Dendritic cell treated with granulocyte-macrophage colony-stimulating factor and Interleukin-4, amounts not matched to agents 40 ng/mL and 50 ng/mL, for 4 days (primary cell): Measurements from ENCODE around the gene PAFAH1B1.
A peak's percentile ranks its signal among the peaks of the same experiment; 100 is the strongest.

Experiments
- H3K27ac Mint-ChIP-seq: one replicate; pipeline ENCODE4 v1.8.0; 2022; ENCODE audit warnings: mild to moderate bottlenecking, mixed read lengths
- H3K27me3 Mint-ChIP-seq: one replicate; pipeline ENCODE4 v1.8.0; 2022; ENCODE audit warnings: mild to moderate bottlenecking, mixed read lengths
- H3K36me3 Mint-ChIP-seq: one replicate; pipeline ENCODE4 v1.8.0; 2022; ENCODE audit warnings: low read depth, mixed read lengths
- H3K4me1 Mint-ChIP-seq: one replicate; pipeline ENCODE4 v1.8.0; 2022; ENCODE audit warnings: low read depth, mixed read lengths
- H3K4me3 Mint-ChIP-seq: one replicate; pipeline ENCODE4 v1.8.0; 2022; ENCODE audit warnings: mild to moderate bottlenecking, moderate library complexity, mixed read lengths
- H3K9me3 Mint-ChIP-seq: one replicate; pipeline ENCODE4 v1.8.0; 2022; ENCODE audit warnings: mixed read lengths
- intact Hi-C: fragments of 100-400 bp; cut with micrococcal nuclease; formaldehyde crosslinking; loops from one replicate; pipeline ENCODE4 v1.15.0; 2022

The PAFAH1B1 gene

GRCh38 chr17:2703606-2704005, 110.2 kb downstream of the PAFAH1B1 start:
- Mint-ChIP-seq H3K27me3 (no peaks in the 10 kb centered on the region), H3K4me3 (no peak overlapping the region), H3K27ac (no peak overlapping the region), H3K4me1 (peaks cover 24% of the 10 kb centered on the region), H3K36me3 (peaks cover 78% of the 10 kb centered on the region), H3K9me3 (no peaks in the 10 kb centered on the region)
- intact Hi-C loops, result no loop called here

- no peaks in the 10 kb centered on the region for H3K9me3 Mint-ChIP-seq
- peaks cover 30% of the 10 kb centered on the region for H3K4me1 Mint-ChIP-seq
- no peak overlapping the region for H3K4me3 Mint-ChIP-seq
- H3K27me3 Mint-ChIP-seq, result no peaks in the 10 kb centered on the region
- H3K36me3 Mint-ChIP-seq, result peaks cover 71% of the 10 kb centered on the region
- peak overlapping the region; percentile 42 for H3K27ac Mint-ChIP-seq
- intact Hi-C loops, result no loop called here
Measured at GRCh38 chr17:2704031-2704889, 110.8 kb downstream of the PAFAH1B1 start.

- peaks cover 65% of the 10 kb centered on the region for H3K36me3 Mint-ChIP-seq
- intact Hi-C loops, result no loop called here
- H3K27ac Mint-ChIP-seq, result peak overlapping the region; percentile 42
- no peaks in the 10 kb centered on the region for H3K9me3 Mint-ChIP-seq
- H3K27me3 Mint-ChIP-seq, result no peaks in the 10 kb centered on the region
- H3K4me3 Mint-ChIP-seq, result no peak overlapping the region
- H3K4me1 Mint-ChIP-seq, result peaks cover 37% of the 10 kb centered on the region
Measured at GRCh38 chr17:2704890-2705248, 111.4 kb downstream of the PAFAH1B1 start.

- Mint-ChIP-seq H3K4me1 (peaks cover 40% of the 10 kb centered on the region), H3K36me3 (peaks cover 61% of the 10 kb centered on the region), H3K27ac (peak overlapping the region; percentile 42), H3K27me3 (no peaks in the 10 kb centered on the region), H3K9me3 (no peaks in the 10 kb centered on the region), H3K4me3 (no peak overlapping the region)
- intact Hi-C loops, result no loop called here
Measured at GRCh38 chr17:2705263-2705662, 111.8 kb downstream of the PAFAH1B1 start.

GRCh38 chr17:2705888-2706795, 112.7 kb downstream of the PAFAH1B1 start:
- no peaks in the 10 kb centered on the region for H3K27me3 Mint-ChIP-seq
- H3K4me3 Mint-ChIP-seq, result no peak overlapping the region
- H3K36me3 Mint-ChIP-seq, result peaks cover 53% of the 10 kb centered on the region
- H3K27ac Mint-ChIP-seq, result peak overlapping the region; percentile 42
- intact Hi-C loops, result no loop called here
- H3K4me1 Mint-ChIP-seq, result peaks cover 47% of the 10 kb centered on the region
- no peaks in the 10 kb centered on the region for H3K9me3 Mint-ChIP-seq

- no peaks in the 10 kb centered on the region for H3K9me3 Mint-ChIP-seq
- peaks cover 50% of the 10 kb centered on the region for H3K36me3 Mint-ChIP-seq
- intact Hi-C loops, result no loop called here
- peaks cover 49% of the 10 kb centered on the region for H3K4me1 Mint-ChIP-seq
- no peak overlapping the region for H3K4me3 Mint-ChIP-seq
- no peaks in the 10 kb centered on the region for H3K27me3 Mint-ChIP-seq
- H3K27ac Mint-ChIP-seq, result no peak overlapping the region
Measured at GRCh38 chr17:2706911-2707510, 113.6 kb downstream of the PAFAH1B1 start.

GRCh38 chr17:2707721-2708584, 114.5 kb downstream of the PAFAH1B1 start:
- intact Hi-C loops, result no loop called here
- Mint-ChIP-seq H3K27ac (peak overlapping the region; percentile 95), H3K9me3 (no peaks in the 10 kb centered on the region), H3K4me3 (no peak overlapping the region), H3K4me1 (peaks cover 58% of the 10 kb centered on the region), H3K27me3 (no peaks in the 10 kb centered on the region), H3K36me3 (peaks cover 47% of the 10 kb centered on the region)

- Mint-ChIP-seq H3K4me3 (peak overlapping the region; percentile 86), H3K27ac (peak overlapping the region; percentile 95), H3K9me3 (no peaks in the 10 kb centered on the region), H3K4me1 (peaks cover 62% of the 10 kb centered on the region), H3K36me3 (peaks cover 42% of the 10 kb centered on the region), H3K27me3 (no peaks in the 10 kb centered on the region)
- intact Hi-C loops, result no loop called here
Measured at GRCh38 chr17:2708585-2709182, 115.2 kb downstream of the PAFAH1B1 start.

GRCh38 chr17:2709183-2709661, 115.8 kb downstream of the PAFAH1B1 start:
- H3K4me3 Mint-ChIP-seq, result peak overlapping the region; percentile 86
- intact Hi-C loops, result no loop called here
- peaks cover 41% of the 10 kb centered on the region for H3K36me3 Mint-ChIP-seq
- H3K27ac Mint-ChIP-seq, result peak overlapping the region; percentile 95
- no peaks in the 10 kb centered on the region for H3K27me3 Mint-ChIP-seq
- no peaks in the 10 kb centered on the region for H3K9me3 Mint-ChIP-seq
- peaks cover 67% of the 10 kb centered on the region for H3K4me1 Mint-ChIP-seq

GRCh38 chr17:2710071-2710802, 116.8 kb downstream of the PAFAH1B1 start:
- H3K27me3 Mint-ChIP-seq, result no peaks in the 10 kb centered on the region
- H3K4me1 Mint-ChIP-seq, result peaks cover 71% of the 10 kb centered on the region
- peaks cover 36% of the 10 kb centered on the region for H3K36me3 Mint-ChIP-seq
- peak overlapping the region; percentile 95 for H3K27ac Mint-ChIP-seq
- peak overlapping the region; percentile 86 for H3K4me3 Mint-ChIP-seq
- intact Hi-C loops, result no loop called here
- no peaks in the 10 kb centered on the region for H3K9me3 Mint-ChIP-seq

- H3K9me3 Mint-ChIP-seq, result no peaks in the 10 kb centered on the region
- H3K27me3 Mint-ChIP-seq, result no peaks in the 10 kb centered on the region
- peaks cover 69% of the 10 kb centered on the region for H3K4me1 Mint-ChIP-seq
- H3K4me3 Mint-ChIP-seq, result peak overlapping the region; percentile 86
- peaks cover 38% of the 10 kb centered on the region for H3K36me3 Mint-ChIP-seq
- intact Hi-C loops, result loop anchor here (1.0 kb wide), 1 partner anchor 117 kb away; no protein-coding TSS in a partner anchor
- H3K27ac Mint-ChIP-seq, result peak overlapping the region; percentile 95
Measured at GRCh38 chr17:2710803-2711607, 117.6 kb downstream of the PAFAH1B1 start.
